ENCODE results near the gene HOXA4. TPM values are rescaled to one million over a fixed set of nuclear protein-coding genes. Genes with fewer than 3 reads are reported as not detected.

The HOXA4 gene
- total RNA-seq, 8 experiments from 2014 or later = 1.1 to 31.6 (median 15.0) TPM

DNA sequence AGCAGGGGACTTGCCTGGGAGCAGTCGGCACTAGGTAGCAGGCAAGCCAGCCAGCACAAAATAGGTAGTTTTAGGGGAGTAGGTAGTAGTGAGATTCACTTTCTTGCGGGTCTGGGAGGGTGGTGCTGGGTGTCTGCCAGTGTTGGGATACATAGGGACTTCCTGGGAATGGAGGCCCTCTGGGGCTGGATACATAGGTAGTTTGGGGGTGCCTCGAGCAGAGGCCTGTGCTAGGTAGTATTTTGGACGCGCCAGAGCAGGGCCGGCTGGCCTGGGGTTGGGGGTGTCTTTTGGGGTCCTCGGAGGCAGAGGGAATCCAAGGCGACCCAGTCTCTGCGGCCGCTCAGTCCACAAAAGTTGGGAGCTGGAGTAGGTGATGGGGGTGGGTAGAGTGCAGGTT lies 23.8 kb upstream of the HOXA4 start:
- Histone ChIP-seq H3K4me1 (replicated peaks in 1 of 2) (peaks cover 5 to 18% of the 10 kb centered on the region in 2 donors), H3K4me3 (no peak overlapping the region), H3K27ac (no peak overlapping the region)
- in situ Hi-C loops (cut with MboI; ENCODE audit: low pct_unique_long_range_greater_than_20kb in 2 of 9, low sequenced_read_pairs in 9 of 9, unreplicated experiment in 9 of 9) = loop anchor here in 5 of 9 experiments (25.0 kb wide), 3 partner anchors 767 to 1292 kb away; no protein-coding TSS in a partner anchor
- 67 to 100% (median 94%) methylated on average over 1 to 5 of the region's 10 CpGs; no CpG with 5 or more reads in 6 of the 10 experiments for WGBS, 10 experiments
- ATAC-seq (replicated peaks in 6 of 8) = no peak

DNA sequence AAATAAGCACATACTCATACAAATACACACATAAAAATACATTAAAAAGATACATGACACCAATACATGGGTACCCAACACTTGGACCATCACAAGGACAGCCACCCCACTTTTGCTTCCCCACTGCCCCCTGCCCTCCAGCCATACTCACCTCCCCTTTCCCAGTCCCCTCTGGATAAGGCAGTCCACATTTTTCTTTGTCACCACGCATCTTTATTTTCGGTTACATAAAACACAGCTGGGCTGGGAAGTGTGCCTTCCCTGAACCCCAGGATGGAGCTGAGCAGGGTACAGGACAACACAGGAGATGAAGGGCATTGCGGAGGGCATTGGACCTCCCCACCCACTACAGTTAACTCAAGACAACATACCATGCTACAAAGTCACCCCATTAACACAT lies 23.0 kb upstream of the HOXA4 start:
- Histone ChIP-seq H3K4me3 (no peak overlapping the region), H3K27ac (no peak overlapping the region), H3K4me1 (replicated peaks in 1 of 2) (peaks cover 5 to 27% of the 10 kb centered on the region in 2 donors)
- in situ Hi-C loops (cut with MboI; ENCODE audit: low pct_unique_long_range_greater_than_20kb in 2 of 9, low sequenced_read_pairs in 9 of 9, unreplicated experiment in 9 of 9) = loop anchor here in 5 of 9 experiments (25.0 kb wide), 3 partner anchors 766 to 1291 kb away; no protein-coding TSS in a partner anchor
- whole genome bisulfite sequencing, 10 experiments = 20 to 100% (median 82%) methylated on average over 1 to 2 of the region's 3 CpGs; no CpG with 5 or more reads in 4 of the 10 experiments
- no peak for ATAC-seq (replicated peaks in 6 of 8)

DNA sequence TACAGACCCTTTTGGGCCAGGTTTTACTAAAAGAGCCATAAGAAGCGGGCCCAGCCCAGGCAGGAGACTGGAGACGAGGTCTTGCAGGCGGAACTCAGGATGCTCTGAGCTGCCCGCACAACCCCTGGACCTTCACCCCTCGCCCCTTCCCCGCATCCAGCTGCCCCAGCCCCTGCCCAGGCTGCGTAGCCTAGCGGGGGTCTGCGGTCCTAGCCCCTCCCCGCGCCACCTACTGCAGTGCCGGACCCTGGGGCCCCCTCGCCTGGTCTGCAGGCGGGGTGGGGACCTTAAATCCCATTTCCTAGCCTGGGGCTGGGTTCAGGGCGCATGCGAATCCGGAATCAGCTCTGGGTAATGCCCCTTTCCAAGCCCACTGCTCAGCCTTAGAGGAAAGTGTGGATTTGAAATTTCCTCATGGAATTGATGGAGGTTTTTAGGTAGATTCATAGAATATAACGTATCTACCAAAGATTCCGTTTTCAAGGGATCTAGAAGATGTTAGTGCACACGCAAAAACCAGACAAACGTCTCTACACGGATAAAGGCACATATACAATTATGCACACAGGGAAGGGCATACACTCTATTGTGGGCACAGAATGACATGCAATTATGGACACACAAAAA lies 22.4 kb upstream of the HOXA4 start:
- Histone ChIP-seq H3K27ac (no peak overlapping the region), H3K4me3 (no peak overlapping the region), H3K4me1 (replicated peaks in 1 of 2) (peaks cover 5 to 32% of the 10 kb centered on the region in 2 donors)
- in situ Hi-C loops (cut with MboI; ENCODE audit: low pct_unique_long_range_greater_than_20kb in 2 of 9, low sequenced_read_pairs in 9 of 9, unreplicated experiment in 9 of 9) = loop anchor here in 5 of 9 experiments (25.0 kb wide), 3 partner anchors 766 to 1291 kb away; no protein-coding TSS in a partner anchor
- ATAC-seq (replicated peaks in 6 of 8) = no peak
- WGBS, 10 experiments = 30 to 94% (median 66%) methylated on average over 2 to 5 of the region's 22 CpGs; no CpG with 5 or more reads in 2 of the 10 experiments

DNA sequence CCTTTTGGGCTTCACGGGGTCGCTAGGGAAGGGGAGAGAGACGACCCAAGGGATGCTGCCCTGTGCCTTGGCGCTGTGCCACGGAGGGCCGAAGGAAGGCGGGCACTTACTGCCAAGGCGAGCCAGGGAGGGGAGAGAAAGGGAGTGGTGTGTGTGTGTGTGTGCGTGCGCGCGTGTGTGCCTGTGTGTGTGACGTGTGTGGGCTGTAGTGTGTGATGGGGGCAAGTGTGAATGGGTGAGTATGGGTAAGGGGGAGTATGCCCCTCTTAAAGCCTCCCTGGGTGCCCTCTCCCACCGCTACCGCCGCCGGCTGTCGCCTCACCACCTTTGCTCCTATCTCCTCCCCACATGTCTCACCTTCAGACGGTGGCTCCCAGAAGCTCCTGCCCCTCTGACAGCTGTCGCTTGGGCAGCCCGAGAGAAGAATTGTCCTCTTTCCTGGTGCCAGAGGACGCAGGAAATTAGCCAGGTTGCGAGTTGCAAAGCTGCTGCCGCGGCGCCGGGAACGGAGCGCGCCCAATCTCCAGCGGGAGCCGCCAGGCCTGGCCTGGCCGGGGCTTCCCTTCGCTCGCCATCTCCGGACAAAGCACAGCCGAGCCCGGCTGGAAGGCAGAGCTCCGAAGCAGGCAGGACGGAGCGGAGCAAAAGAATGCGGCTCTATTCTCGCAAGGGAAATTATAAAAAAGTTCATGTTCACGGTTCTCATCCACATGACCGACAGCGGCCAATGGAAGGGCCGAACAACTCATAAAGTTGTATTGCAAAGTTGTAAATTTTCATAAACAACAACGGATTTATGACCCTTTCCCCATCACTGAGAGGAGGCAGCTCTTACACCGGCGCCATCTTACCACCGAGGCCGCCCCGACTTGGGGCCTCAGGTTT lies 21.6 kb upstream of the HOXA4 start, which contains the start of gene HOXA3:
HOXA3 (minus strand) TSS at position 653 of the 885 bp plus-strand sequence. CDS start 41,943 bp downstream, outside the sequence.
- ATAC-seq (replicated peaks in 6 of 8) = peak in 3 of 8 experiments; percentile 6 to 40 (median 17)

DNA sequence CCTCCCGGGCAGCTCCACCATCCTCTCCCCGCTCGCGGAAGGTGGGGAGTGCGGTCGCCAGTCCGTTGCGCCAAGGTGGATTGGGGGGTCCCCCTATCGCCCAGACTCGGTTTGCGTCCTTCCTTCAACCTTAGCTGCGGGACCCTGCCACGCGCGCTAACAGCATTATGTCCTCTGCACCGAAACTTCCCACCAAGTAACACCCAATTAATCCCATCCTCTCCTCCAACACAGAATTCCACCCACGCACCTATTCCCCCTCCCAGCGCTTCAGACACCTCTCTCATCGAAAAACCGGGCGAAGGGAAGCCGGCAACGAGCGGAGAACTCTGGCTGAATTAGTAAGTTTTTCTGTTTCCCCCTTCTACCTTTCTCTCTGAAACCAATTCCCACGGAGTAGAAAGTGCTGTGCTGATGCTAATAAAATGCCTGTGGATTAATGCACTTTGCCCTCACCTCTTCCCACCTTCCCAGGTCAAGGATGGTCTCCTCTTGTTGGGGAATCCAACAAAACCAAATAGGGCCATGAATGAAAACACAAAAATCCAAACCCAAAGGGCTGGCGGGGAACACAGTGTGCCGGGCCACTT lies 20.9 kb upstream of the HOXA4 start:
- peak overlapping the region in 1 of 2 donors; percentile 83 for H3K27ac ChIP-seq
- ATAC-seq (replicated peaks in 6 of 8) = no peak
- in situ Hi-C loops (cut with MboI; ENCODE audit: low pct_unique_long_range_greater_than_20kb in 2 of 9, low sequenced_read_pairs in 9 of 9, unreplicated experiment in 9 of 9) = loop anchor here in 5 of 9 experiments (25.0 kb wide), 3 partner anchors 764 to 1289 kb away; no protein-coding TSS in a partner anchor
- H3K4me3 ChIP-seq = peak overlapping the region; percentile 41 to 63 (median 47)
- whole genome bisulfite sequencing, 10 experiments = 0 to 40% (median 28%) methylated on average over 1 to 19 of the region's 27 CpGs; no CpG with 5 or more reads in 1 of the 10 experiments
- peaks cover 5 to 32% of the 10 kb centered on the region in 2 donors for H3K4me1 ChIP-seq (replicated peaks in 1 of 2)

More for the DNA sequence above, 21.6 kb upstream of the HOXA4 start, which contains the start of gene HOXA3:
- Histone ChIP-seq H3K4me3 (peak within 1 kb of the TSS; percentile 41 to 63 (median 47)), H3K4me1 (replicated peaks in 1 of 2) (peaks cover 5 to 32% of the 10 kb centered on the region in 2 donors), H3K27ac (peak within 1 kb of the TSS in 1 of 2 donors; percentile 83)
- in situ Hi-C loops (cut with MboI; ENCODE audit: low pct_unique_long_range_greater_than_20kb in 2 of 9, low sequenced_read_pairs in 9 of 9, unreplicated experiment in 9 of 9) = loop anchor here in 5 of 9 experiments (25.0 kb wide), 3 partner anchors 765 to 1290 kb away; no protein-coding TSS in a partner anchor
- WGBS, 10 experiments = 0 to 80% (median 34%) methylated on average over 1 to 23 of the region's 53 CpGs; no CpG with 5 or more reads in 1 of the 10 experiments

DNA sequence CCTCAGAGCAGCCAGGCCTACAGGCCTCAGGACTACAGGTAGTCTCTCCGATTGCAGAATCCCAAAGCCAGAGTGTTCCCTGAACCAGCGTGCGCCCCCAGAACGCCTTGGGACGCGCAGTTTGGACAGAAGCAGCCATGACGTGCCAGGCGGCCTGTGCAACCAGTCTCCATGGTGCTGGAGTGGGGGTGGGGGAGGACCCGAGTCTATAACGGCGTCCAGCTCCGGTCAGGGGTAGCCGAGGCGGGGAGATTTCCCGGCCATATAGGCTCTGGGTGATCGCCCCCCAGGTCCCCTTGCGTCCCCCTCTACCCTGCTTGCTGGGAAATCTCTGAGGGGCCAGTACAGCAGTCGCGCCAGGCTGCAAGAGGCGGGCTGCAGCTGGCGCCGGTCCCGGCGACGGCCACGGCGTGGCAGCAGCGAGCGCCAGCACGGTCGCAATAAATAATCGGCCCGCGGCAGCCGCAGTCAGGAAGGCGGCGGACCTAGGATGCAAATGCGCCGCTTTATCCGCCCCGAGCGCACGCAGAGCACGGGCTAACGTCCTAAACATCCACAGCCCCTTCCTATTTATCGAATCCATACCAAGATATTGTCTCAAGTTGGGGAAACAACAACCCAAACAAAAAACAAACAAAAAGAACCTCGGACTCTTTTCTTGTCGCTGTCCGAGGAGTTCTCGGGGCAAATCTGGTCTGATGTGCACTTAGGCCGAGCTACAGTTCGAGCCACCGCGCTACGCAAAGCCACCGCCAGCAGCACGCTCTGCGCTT lies 20.2 kb upstream of the HOXA4 start:
- WGBS, 10 experiments = 0 to 6% (median 0%) methylated on average over 1 to 12 of the region's 58 CpGs; no CpG with 5 or more reads in 3 of the 10 experiments
- peak overlapping the region; percentile 3 to 83 for H3K27ac ChIP-seq
- peaks cover 5 to 32% of the 10 kb centered on the region in 2 donors for H3K4me1 ChIP-seq (replicated peaks in 1 of 2)
- in situ Hi-C loops (cut with MboI; ENCODE audit: low pct_unique_long_range_greater_than_20kb in 2 of 9, low sequenced_read_pairs in 9 of 9, unreplicated experiment in 9 of 9) = loop anchor here in 5 of 9 experiments (25.0 kb wide), 3 partner anchors 763 to 1288 kb away; no protein-coding TSS in a partner anchor
- H3K4me3 ChIP-seq = peak overlapping the region; percentile 41 to 63 (median 47)
- peak; percentile 49 to 81 (median 72) for ATAC-seq (replicated peaks in 6 of 8)

DNA sequence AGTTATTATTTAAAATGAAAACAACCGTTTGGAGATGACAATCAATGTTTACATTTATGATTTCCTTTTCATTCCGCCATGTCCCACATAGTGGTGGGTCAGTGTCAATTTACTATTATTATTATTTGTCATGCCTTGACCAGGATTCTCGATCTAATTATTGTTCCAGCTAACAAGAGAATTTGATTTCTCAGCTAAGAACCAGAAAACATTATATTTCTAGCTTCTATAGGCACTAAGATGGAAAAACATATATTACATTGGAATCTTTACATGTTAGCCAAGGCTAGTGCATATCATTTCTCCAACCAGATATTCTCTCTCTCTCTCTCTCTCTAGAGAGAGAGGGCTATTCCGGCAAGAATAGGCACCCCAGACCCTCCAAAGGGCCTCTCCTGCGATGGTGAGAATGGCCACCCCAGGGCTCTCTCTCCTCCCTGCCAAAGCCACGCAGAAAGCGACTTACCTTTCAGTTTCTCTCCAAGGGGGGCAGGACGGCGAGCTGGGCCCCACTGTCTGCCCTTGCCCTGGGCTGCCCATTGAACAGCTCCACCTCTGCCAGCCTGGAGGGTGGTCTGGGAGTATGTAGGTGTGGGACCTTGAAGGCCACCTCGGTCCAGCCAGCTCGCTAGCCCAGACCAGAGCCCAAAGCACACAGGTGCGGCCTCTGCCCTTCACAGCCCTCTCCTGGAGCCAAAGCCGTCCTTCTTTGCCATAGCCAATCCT lies 19.4 kb upstream of the HOXA4 start:
- Histone ChIP-seq H3K27ac (peak overlapping the region; percentile 3 to 90), H3K4me3 (peak overlapping the region; percentile 41 to 63 (median 47)), H3K4me1 (replicated peaks in 1 of 2) (peaks cover 9 to 30% of the 10 kb centered on the region in 2 donors)
- ATAC-seq (replicated peaks in 6 of 8) = peak in 6 of 8 experiments; percentile 2 to 36 (median 14)
- in situ Hi-C loops (cut with MboI; ENCODE audit: low pct_unique_long_range_greater_than_20kb in 2 of 9, low sequenced_read_pairs in 9 of 9, unreplicated experiment in 9 of 9) = loop anchor here in 5 of 9 experiments (10.0 to 25.0 kb wide), 4 partner anchors 295 to 1288 kb away; no protein-coding TSS in a partner anchor
- 38 to 75% (median 57%) methylated on average over 1 to 10 of the region's 13 CpGs for WGBS, 10 experiments

DNA sequence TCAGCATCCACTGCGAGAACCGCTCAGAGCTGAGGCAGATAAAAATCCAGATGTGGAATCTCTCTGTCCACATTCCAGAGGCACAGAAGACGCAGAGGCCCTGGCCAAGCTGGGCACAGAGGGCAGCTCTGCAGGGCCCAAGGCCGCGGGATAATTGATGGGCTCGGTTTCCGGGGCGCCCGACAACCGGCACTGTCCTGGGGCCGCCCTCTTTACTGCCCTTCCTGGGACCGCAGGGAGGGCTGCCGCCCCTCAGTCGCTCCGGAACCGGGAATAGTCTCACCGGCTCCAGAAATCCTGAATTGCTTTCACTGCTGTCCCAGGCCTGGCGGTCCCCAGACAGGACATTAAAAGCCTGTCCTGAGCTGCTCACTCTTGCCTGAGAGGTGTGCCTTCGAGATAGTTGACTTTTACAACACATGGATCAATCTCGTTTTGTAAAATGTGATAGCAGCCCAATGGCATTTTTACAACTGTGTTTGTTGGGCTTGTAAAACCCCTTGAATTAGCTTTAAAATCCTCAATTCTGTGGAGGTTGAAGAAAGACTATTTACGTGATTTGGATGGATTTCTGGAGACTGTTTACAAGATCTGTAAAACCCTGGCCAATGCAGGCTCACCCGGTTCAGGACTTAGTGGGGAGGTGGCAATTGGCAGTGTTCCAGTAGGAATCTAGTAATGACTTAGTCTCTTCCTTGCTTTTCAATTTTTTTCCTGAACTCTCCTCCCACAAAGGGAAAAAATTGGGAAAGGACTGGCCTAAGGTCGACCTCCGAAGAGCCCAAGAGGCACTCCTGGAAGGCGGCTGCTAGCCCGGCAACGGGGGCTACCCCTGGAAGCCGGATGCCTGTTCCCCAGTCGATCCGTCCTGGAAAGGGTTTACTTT lies 18.4 kb upstream of the HOXA4 start:
- H3K4me1 ChIP-seq (replicated peaks in 1 of 2) = peaks cover 9 to 36% of the 10 kb centered on the region in 2 donors
- peak in 5 of 8 experiments; percentile 3 to 15 (median 12) for ATAC-seq (replicated peaks in 6 of 8)
- H3K27ac ChIP-seq = peak overlapping the region; percentile 15 to 90
- in situ Hi-C loops (cut with MboI; ENCODE audit: low pct_unique_long_range_greater_than_20kb in 2 of 9, low sequenced_read_pairs in 9 of 9, unreplicated experiment in 9 of 9) = loop anchor here in 2 of 9 experiments (10.0 kb wide), 1 partner anchor 294 kb away; no protein-coding TSS in a partner anchor
- peak overlapping the region; percentile 24 to 63 (median 47) for H3K4me3 ChIP-seq
- WGBS, 10 experiments = 18 to 80% (median 40%) methylated on average over 1 to 10 of the region's 30 CpGs; no CpG with 5 or more reads in 2 of the 10 experiments

DNA sequence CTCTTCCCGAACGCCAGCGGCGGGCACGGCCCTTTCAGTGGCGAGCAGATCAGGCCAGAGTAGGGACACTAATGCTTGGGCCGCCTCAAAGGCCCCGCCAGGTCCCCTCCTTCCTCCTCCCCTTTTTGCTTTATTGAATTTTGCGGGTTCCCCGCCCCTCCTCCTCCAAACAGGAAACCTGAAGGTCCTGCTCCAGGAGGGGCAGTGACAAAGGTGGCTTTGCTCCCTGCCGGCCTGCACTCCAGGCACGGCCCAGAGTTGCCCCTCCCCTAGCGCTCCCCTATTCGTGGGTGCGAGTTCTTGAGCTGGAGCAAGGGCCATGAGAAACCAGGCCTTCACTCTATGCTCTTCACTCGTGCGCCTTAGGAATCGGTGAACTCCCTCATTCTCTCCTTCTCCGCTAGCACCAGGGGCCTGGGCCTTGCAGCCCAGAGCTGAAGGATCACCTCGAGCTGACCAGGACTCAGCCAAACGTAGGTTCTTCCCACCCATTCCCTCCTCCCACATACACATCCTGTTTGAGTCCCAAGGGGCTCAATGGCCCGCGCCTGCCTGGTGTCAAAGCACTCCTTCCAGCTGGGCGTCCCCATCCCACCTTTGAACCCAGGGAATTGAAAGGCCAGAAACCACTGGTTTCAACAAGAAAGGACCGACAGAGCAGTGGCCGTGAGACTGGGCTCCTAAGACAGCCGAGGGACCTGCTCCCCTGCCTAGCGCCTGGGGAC lies 17.6 kb upstream of the HOXA4 start:
- in situ Hi-C loops (cut with MboI; ENCODE audit: low pct_unique_long_range_greater_than_20kb in 2 of 9, low sequenced_read_pairs in 9 of 9, unreplicated experiment in 9 of 9) = loop anchor here in 2 of 9 experiments (10.0 kb wide), 1 partner anchor 293 kb away; no protein-coding TSS in a partner anchor
- WGBS, 10 experiments = 22 to 86% (median 30%) methylated on average over 3 to 13 of the region's 28 CpGs; no CpG with 5 or more reads in 4 of the 10 experiments
- H3K27ac ChIP-seq = peak overlapping the region in 1 of 2 donors; percentile 90
- H3K4me3 ChIP-seq = peak overlapping the region; percentile 24 to 63 (median 47)
- peaks cover 9 to 38% of the 10 kb centered on the region in 2 donors for H3K4me1 ChIP-seq (replicated peaks in 1 of 2)
- peak in 5 of 8 experiments; percentile 2 to 26 (median 7) for ATAC-seq (replicated peaks in 6 of 8)
